ENCODE results near the gene RPS10.
A peak's percentile ranks its signal among the peaks of the same experiment; 100 is the strongest.
"Not testable (repeated sequence)": the region's sequence is repeated elsewhere in the genome, so short reads cannot be mapped to it uniquely, and the experiment has no call there.

Gene RPS10

GRCh38 chr6:34391786-34392496 lies 33.9 kb downstream of the RPS10 start:
- DNase-seq, result peak; percentile 13 to 74 (median 32)

GRCh38 chr6:34391473-34391785 lies 34.4 kb downstream of the RPS10 start:
- no peak for DNase-seq

DNA sequence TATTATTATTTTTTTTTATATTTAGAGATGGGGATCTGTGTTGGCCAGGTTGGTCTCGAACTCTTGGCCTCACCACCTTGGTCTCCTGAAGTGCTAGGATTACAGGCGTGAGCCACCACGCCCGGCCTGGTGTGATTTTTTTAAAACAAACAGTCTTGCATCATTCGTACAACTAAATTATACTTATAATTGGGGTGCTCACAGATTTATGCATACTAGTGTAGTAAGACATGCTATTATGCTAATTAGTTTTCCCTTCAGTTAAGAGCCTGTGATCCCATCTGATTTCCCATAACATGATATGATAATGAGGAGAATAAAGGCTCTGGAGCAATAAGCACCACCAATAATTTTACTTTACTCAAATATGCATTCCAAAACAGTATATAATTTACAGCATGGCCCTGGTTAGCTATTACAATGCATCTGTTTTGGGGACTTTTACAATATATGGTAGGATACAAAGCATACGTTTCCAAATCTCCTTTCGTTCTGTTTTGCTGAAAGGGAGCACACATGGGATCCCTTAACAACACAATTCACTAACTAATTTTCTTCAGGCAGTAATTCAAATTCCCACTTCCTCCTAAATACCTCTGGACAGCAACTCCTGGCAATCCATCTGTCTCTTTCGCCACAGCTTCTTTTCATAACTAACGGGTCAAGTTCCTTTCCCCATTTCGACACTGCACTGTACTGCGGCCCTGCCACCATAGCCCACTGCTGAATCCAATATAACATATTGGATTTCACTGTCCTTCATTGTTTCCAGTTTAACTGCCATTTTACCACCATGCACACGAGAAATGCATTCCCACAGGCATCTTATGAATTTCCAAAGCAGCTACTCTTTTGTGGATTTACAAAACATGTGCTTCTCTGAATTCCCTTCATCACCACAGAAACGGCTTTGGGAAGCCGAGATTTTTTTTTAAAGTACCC lies 35.1 kb downstream of the RPS10 start:
- no peak for DNase-seq

DNA sequence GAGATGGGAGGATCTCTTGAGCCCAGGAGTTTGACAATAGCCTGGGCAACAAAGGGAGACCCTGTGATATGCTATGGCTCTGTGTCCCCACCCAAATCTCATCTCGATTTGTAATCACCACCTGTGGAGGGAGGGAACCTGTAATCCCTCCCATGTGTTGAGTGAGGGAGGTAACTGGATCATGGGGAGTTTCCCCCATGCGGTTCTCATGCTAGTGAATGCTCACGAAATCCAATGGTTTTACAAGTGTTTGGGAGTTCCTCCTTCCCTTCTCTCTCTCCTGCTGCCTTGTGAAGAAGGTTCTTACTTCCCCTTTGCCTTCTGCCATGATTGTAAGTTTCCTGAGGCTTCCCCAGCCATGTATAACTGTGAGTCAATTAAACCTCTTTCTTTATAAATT lies 36.8 kb downstream of the RPS10 start:
- DNase-seq, result no peak

DNA sequence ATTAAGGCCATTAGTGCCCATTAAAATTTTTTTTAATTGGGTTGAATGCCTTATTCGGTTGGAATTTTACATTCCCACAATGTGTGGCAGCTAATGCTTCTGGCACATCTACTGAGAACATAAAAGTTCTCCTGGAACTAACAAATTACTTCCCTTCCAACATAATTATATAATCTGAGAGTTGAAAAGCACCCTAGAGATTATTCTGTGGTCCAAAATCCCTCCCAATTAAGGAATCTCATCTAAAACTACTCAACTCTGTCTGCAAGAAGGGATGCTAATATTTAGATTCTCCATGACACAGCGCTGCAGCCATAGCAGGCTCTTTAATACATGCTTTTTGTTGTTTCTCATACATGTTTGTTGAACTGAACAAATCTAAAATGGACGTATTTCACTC lies 37.4 kb downstream of the RPS10 start:
- no peak for DNase-seq

- no peak for DNase-seq
These were observed 39.3 kb downstream of the RPS10 start for GRCh38 chr6:34386316-34387137.

DNA sequence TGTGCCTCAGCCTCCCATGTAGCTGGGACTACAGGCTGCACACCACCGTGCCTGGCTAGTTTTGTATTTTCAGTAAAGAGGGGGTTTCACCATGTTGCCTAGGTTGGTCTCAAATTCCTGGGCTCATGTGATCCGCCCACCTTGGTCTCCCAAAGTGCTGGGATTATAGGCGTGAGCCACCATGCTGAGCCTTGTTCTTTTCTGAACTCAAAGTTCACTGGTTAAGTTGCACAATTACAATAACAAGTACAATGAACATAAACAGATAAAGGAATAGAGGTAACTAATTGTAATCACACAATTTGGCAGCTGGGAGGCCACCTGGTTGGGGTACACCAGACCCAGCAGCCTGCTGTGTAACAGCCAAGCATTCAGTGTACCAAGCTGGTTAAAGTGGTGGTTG lies 40.1 kb downstream of the RPS10 start:
- DNase-seq, result peak in 1 of 5 experiments; percentile 45

- no peak for DNase-seq
These were observed 41.3 kb downstream of the RPS10 start for GRCh38 chr6:34384321-34385153.

DNA sequence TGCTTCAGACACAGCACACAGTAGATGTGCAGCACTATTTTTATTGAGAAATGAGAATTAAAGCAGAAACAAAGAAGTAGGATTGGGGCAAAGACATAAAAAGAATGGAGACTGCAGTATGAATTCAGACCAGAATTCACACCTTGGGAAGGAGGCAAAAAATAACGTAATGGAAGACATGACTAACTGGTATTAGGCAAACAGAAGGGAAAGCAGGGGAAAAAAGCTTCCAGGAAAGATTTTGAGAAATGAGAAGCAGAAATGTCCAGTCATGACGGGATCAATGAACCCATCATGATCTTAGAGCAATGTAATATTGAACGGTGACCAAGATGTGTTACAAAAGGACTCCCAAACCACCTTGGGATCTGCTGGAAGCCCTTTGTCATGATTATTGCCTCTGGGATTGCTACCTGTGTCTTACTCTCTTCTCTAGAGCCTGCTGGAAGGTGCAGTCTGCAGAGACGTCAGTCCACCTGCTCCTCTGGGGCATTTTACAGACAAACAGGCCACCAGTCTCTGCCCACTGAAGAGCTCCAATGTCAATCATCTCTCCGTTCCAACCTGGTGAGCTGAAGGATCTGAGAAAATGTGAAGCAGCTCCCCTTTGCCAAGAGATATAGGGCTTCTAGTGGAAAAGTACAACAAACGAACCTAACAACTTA lies 42.1 kb downstream of the RPS10 start:
- DNase-seq, result no peak

- DNase-seq, result no peak
These were observed 42.7 kb downstream of the RPS10 start for GRCh38 chr6:34383161-34383631.

DNA sequence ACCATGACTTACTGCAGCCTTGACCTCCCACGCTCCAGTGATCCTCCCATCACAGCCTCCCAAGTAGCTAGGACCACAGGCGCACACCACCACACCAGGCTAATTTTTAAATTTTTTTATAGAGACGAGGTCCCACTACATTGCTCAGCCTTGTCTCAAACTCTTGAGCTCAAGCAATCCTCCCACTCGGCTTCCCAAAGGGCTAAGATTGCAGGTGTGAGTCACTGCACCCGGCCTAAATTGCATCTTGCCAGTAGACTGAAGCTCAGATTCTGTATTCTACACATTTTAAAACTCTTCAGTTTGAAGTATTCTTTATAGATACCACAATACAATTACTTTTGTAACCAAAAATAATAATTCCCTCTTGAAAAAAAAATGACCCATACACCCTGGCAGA lies 44.8 kb downstream of the RPS10 start:
- no peak for DNase-seq

DNA sequence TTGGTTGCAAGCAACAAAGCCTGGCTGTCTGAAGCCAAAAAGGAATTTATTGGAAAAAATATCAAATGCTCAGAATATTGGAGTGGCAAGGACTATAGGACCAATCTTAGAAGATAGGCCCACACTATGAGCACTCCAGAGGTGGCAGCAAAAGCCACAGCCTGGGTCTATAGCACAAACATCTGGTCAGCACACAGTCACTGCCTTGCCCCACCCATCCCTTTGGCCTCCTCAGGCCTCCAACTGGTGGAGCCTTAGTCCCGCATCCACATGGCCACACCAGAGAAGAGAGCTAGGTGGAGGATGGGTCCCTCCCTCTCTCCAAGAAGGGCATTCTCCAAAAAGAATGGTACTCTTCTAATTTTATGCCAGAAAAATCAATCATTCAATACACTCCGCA lies 47.4 kb downstream of the RPS10 start:
- DNase-seq, result no peak

DNA sequence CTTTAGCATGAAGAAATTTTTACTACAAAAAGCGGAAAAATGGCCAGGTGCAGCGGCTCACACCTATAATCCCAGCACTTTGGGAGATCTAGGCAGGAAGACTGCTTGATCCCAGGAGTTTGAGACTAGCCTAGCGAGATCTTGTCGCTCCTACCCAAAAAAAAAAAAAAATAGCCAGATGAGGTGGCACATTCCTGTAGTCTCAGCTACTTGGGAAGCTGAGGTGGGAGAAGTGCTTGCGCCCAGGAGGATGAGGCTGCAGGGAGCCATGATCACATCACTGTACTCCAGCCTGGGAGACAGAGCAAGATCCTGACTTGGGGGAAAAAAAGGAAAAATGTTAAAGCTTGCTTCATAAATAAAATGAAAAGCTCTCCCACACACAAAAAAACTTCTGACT lies 47.9 kb downstream of the RPS10 start:
- DNase-seq, result no peak

GRCh38 chr6:34377571-34377970 lies 48.3 kb downstream of the RPS10 start:
- not testable (repeated sequence) for DNase-seq

- DNase-seq, result no peak
These were observed 50.0 kb downstream of the RPS10 start for GRCh38 chr6:34375833-34376232.

DNA sequence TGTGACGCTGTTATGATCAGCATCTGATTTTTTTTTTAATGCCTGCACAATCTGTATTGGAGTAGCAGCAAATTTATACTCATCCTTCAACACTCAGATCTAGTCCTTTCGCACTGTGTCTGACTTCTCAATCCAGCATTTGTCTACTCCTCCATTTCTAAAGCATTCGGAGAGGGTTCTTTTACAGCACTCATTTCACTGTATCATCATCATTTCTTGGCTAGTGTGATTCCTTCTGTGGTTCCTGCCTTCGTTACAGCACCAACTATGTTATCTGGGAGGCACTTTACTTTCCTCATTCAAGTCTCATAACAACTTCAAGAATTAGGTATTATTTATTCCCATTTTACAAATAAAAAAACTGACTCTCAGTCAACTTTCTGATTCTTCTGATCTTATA lies 51.4 kb downstream of the RPS10 start:
- DNase-seq, result no peak

- DNase-seq, result no peak
These were observed 51.8 kb downstream of the RPS10 start for GRCh38 chr6:34374069-34374468.

GRCh38 chr6:34373511-34373910 lies 52.4 kb downstream of the RPS10 start:
- DNase-seq, result no peak

GRCh38 chr6:34371865-34372264 lies 54.0 kb downstream of the RPS10 start:
- not testable (repeated sequence) for DNase-seq

DNA sequence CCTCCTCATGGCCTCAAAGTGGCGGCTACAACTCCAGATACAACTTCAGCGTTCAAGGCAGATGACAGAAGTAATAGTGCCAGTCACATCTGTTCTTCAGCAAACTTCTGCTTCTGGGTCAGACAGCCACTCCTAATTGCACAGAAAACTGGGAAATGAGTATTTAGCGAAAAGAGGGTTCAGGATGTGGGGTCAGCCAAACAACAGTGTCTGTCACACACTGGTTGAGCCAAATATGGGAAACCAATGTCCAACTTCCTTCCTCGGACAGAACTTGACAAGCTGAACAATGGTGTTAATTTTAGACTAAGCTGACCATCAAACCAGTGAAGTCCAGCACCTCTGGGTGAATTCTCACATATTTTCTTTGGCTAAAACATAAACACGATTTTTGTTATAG lies 55.5 kb downstream of the RPS10 start:
- no peak for DNase-seq

DNA sequence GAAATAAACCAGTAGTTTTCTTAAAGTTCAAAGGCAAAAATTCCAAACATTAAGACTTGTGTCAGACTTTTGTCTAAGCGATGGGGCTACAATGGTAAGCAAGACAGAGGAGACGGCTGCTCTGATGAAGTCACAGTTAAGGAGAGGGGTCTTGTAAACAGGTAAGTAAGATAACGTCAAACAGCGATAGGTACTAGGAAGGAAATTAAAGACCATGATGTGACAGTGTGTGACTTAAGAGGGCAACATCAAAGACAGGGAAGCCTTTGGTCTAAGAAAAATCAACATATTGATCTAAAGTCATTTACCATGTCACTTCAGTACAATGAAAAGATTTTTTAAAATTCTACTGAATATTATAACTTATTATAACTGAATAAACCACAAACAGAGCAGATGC lies 56.5 kb downstream of the RPS10 start:
- no peak for DNase-seq

All from T-helper 2 cell (primary cell).